H1 (cell line): ENCODE data around the gene NFAT5.
"Not testable (repeated sequence)": the region's sequence is repeated elsewhere in the genome, so short reads cannot be mapped to it uniquely, and the experiment has no call there.

Experiments
- BRCA1 ChIP-seq: IDR thresholded peaks from 2 replicates; pipeline ENCODE4 v1.6.1; 2012; ENCODE audit warnings: low read depth, low read length, improper control_type of control experiment
- EGR1 ChIP-seq: IDR thresholded peaks from 2 replicates; pipeline ENCODE4 v1.6.1; 2011; ENCODE audit warnings: low read depth, low read length, borderline replicate concordance
- GABPA ChIP-seq: IDR thresholded peaks from 2 replicates; pipeline ENCODE4 v1.6.1; 2011; ENCODE audit warnings: mild to moderate bottlenecking, low read length, moderate library complexity, borderline replicate concordance; ENCODE audit not compliant: insufficient read depth
- HDAC2 ChIP-seq, 2 experiments: fragments of 300-600 bp in 1 of 2; sonication (generic) in 1 of 2; IDR thresholded peaks; 2 replicates each; pipeline ENCODE4 v1.6.1; 2011 to 2012; ENCODE audit warnings: low read depth in 2 of 2, low read length in 2 of 2, mild to moderate bottlenecking in 2 of 2, moderate library complexity in 2 of 2, borderline replicate concordance in 1 of 2, inconsistent platforms in 1 of 2
- JUND ChIP-seq: IDR thresholded peaks from 2 replicates; pipeline ENCODE4 v1.6.1; 2011; ENCODE audit warnings: mild to moderate bottlenecking, improper control_type of control experiment, low read length
- POLR2A ChIP-seq, 2 experiments: IDR thresholded peaks; 1 replicate in 1 of 2; 2 replicates in 1 of 2; pipeline ENCODE4 v1.6.1; 2011; ENCODE audit warnings: low read depth in 2 of 2, low read length in 2 of 2, mild to moderate bottlenecking in 2 of 2; ENCODE audit errors: control extremely low read depth in 1 of 2
- POLR2AphosphoS5 ChIP-seq: IDR thresholded peaks from 2 replicates; pipeline ENCODE4 v1.6.1; 2011; ENCODE audit warnings: low read depth, low read length
- SRF ChIP-seq: IDR thresholded peaks from 2 replicates; pipeline ENCODE4 v1.6.1; 2011; ENCODE audit warnings: mild to moderate bottlenecking, low read depth, low read length, moderate library complexity
- ZNF274 ChIP-seq: IDR thresholded peaks from 2 replicates; pipeline ENCODE4 v1.7.0; 2012; ENCODE audit warnings: low read length, borderline replicate concordance; ENCODE audit errors: extremely low read depth
- TF ChIP-seq, protein P1 (sequence below), 3 experiments: IDR thresholded peaks; 1 replicate in 2 of 3; 2 replicates in 1 of 3; pipeline versions ENCODE4 v1.5.1 to v1.6.1; 2011; ENCODE audit warnings: low read length in 3 of 3, mild to moderate bottlenecking in 3 of 3, inconsistent platforms in 2 of 3, low read depth in 1 of 3, moderate library complexity in 1 of 3; ENCODE audit not compliant: insufficient read depth in 1 of 3; ENCODE audit errors: control extremely low read depth in 1 of 3

- TF ChIP-seq, protein P1, sequence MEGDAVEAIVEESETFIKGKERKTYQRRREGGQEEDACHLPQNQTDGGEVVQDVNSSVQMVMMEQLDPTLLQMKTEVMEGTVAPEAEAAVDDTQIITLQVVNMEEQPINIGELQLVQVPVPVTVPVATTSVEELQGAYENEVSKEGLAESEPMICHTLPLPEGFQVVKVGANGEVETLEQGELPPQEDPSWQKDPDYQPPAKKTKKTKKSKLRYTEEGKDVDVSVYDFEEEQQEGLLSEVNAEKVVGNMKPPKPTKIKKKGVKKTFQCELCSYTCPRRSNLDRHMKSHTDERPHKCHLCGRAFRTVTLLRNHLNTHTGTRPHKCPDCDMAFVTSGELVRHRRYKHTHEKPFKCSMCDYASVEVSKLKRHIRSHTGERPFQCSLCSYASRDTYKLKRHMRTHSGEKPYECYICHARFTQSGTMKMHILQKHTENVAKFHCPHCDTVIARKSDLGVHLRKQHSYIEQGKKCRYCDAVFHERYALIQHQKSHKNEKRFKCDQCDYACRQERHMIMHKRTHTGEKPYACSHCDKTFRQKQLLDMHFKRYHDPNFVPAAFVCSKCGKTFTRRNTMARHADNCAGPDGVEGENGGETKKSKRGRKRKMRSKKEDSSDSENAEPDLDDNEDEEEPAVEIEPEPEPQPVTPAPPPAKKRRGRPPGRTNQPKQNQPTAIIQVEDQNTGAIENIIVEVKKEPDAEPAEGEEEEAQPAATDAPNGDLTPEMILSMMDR (IDR thresholded peaks at IDR 0.05; ENCODE audit: control extremely low read depth in 1 of 3, insufficient read depth in 1 of 3, low read depth in 1 of 3, low read length in 3 of 3) = not testable (repeated sequence)
- TF ChIP-seq HDAC2 (IDR thresholded peaks at IDR 0.05; ENCODE audit: borderline replicate concordance in 1 of 2, low read depth in 2 of 2, low read length in 2 of 2); ZNF274; JUND; GABPA; POLR2AphosphoS5; SRF; POLR2A (IDR thresholded peaks at IDR 0.05; ENCODE audit: control extremely low read depth in 1 of 2, low read depth in 2 of 2, low read length in 2 of 2); EGR1; BRCA1: not testable (repeated sequence)
Observed at GRCh38 chr16:69584493-69584892, 18.7 kb downstream of the NFAT5 start.
